SK-N-SH (cell line): ENCODE measurements around the gene RAB1B. TPM values are rescaled to one million over a fixed set of nuclear protein-coding genes. Genes with fewer than 3 reads are reported as not detected.

Source experiments
- CTCF ChIA-PET: fragments of 300-600, 350-600 bp; formaldehyde crosslinking; extraction: SDS; loops from one replicate; lab custom pipeline; 2021; lab: Yijun Ruan, JAX
- POLR2A ChIA-PET: fragments of 350-600 bp; sonication (Branson Sonifier 250); formaldehyde crosslinking; extraction: SDS; loops from one replicate; lab custom pipeline; 2020; ENCODE audit warnings: antibody characterized with exemption, inconsistent platforms; lab: Yijun Ruan, JAX
- DNase-seq: peaks from one replicate; pipeline ENCODE4 v3.0.0; 2012
- H2AFZ ChIP-seq: fragments of 200-600 bp; sonication (generic); 2 replicates; pipeline ENCODE4 v1.8.1; 2016; ENCODE audit warnings: antibody characterized with exemption, mild to moderate bottlenecking, low read depth
- H3F3A ChIP-seq: fragments of 200-600 bp; sonication (generic); replicated peaks from 2 replicates; pipeline ENCODE3; 2016; ENCODE audit warnings: antibody characterized with exemption, mild to moderate bottlenecking; ENCODE audit not compliant: insufficient read depth
- H3K27ac ChIP-seq, 2 experiments: fragments of 200-500 bp in 1 of 2; fragments of 200-600 bp in 1 of 2; sonication (Bioruptor generic) in 1 of 2; sonication (generic), shearing (Covaris generic) in 1 of 2; 2 replicates each; pipeline versions ENCODE4 v1.5.1 to v1.6.1; 2014 to 2016; ENCODE audit warnings: low read depth in 2 of 2, inconsistent platforms in 1 of 2, low read length in 1 of 2, mild to moderate bottlenecking in 1 of 2, mixed read lengths in 1 of 2
- H3K27me3 ChIP-seq: fragments of 200-600 bp; sonication (generic), shearing (Covaris generic); 2 replicates; pipeline ENCODE4 v1.6.1; 2016; ENCODE audit warnings: mixed run types; ENCODE audit not compliant: insufficient read depth
- H3K36me3 ChIP-seq, 2 experiments: fragments of 200-500 bp in 1 of 2; fragments of 200-600 bp in 1 of 2; sonication (Bioruptor generic) in 1 of 2; sonication (generic) in 1 of 2; replicated peaks in 1 of 2; 2 replicates each; pipeline versions ENCODE3 to v1.5.1; 2014 to 2016; ENCODE audit warnings: low read length in 1 of 2, mild to moderate bottlenecking in 1 of 2; ENCODE audit not compliant: insufficient read depth in 2 of 2, control insufficient read depth in 1 of 2
- H3K4me1 ChIP-seq, 2 experiments: fragments of 200-500 bp in 1 of 2; fragments of 200-600 bp in 1 of 2; sonication (Bioruptor generic) in 1 of 2; sonication (generic), shearing (Covaris generic) in 1 of 2; 2 replicates each; pipeline versions ENCODE4 v1.5.1 to v1.6.1; 2014 to 2016; ENCODE audit warnings: low read depth in 1 of 2, low read length in 1 of 2, mixed run types in 1 of 2; ENCODE audit not compliant: insufficient read depth in 2 of 2, control insufficient read depth in 1 of 2
- H3K4me2 ChIP-seq: fragments of 200-600 bp; sonication (generic), shearing (Covaris generic); 2 replicates; pipeline ENCODE4 v1.6.1; 2017; ENCODE audit warnings: mixed run types
- H3K4me3 ChIP-seq, 2 experiments: fragments of 200-500 bp in 1 of 2; fragments of 200-600 bp in 1 of 2; sonication (Bioruptor generic) in 1 of 2; sonication (generic), shearing (Covaris generic) in 1 of 2; 2 replicates each; pipeline versions ENCODE4 v1.5.1 to v1.8.1; 2014 to 2016; ENCODE audit warnings: low read depth in 2 of 2, inconsistent platforms in 1 of 2, low read length in 1 of 2, mild to moderate bottlenecking in 1 of 2, mixed read lengths in 1 of 2, moderate library complexity in 1 of 2
- H3K79me2 ChIP-seq: fragments of 200-600 bp; sonication (generic); 2 replicates; pipeline ENCODE4 v1.8.1; 2017; ENCODE audit warnings: mild to moderate bottlenecking; ENCODE audit not compliant: insufficient read depth
- H3K9ac ChIP-seq: fragments of 200-600 bp; sonication (generic); 2 replicates; pipeline ENCODE4 v1.6.1; 2017; ENCODE audit warnings: mixed run types
- H3K9me2 ChIP-seq: fragments of 200-600 bp; sonication (generic); 2 replicates; pipeline ENCODE4 v1.6.1; 2017; ENCODE audit warnings: mixed run types
- H3K9me3 ChIP-seq: fragments of 200-600 bp; sonication (generic); 2 replicates; pipeline ENCODE4 v1.6.1; 2017; ENCODE audit warnings: mixed run types, mild to moderate bottlenecking, moderate library complexity
- H4K20me1 ChIP-seq: fragments of 200-600 bp; sonication (generic); 2 replicates; pipeline ENCODE4 v1.6.1; 2017; ENCODE audit warnings: mild to moderate bottlenecking, mixed run types; ENCODE audit not compliant: insufficient read depth
- ELF1 ChIP-seq: IDR thresholded peaks from 2 replicates; pipeline ENCODE4 v1.4.0; 2012
- FOSL2 ChIP-seq: IDR thresholded peaks from 2 replicates; pipeline ENCODE4 v1.4.0; 2012; ENCODE audit warnings: low read depth, mild to moderate bottlenecking, moderate library complexity, borderline replicate concordance
- FOXJ3 ChIP-seq: sonication (generic); formaldehyde crosslinking; IDR thresholded peaks from 2 replicates; pipeline ENCODE4 v1.5.1; 2020; ENCODE audit warnings: mild to moderate bottlenecking, missing genetic modification reagents
- FOXM1 ChIP-seq: IDR thresholded peaks from 2 replicates; pipeline ENCODE4 v1.4.0; 2012; ENCODE audit warnings: low read depth, mild to moderate bottlenecking
- GABPA ChIP-seq: IDR thresholded peaks from 2 replicates; pipeline ENCODE4 v1.4.0; 2012; ENCODE audit warnings: low read depth, mild to moderate bottlenecking
- IRF3 ChIP-seq: fragments of 150-350 bp; IDR thresholded peaks from 2 replicates; pipeline ENCODE4 v1.6.1; 2016; ENCODE audit warnings: mild to moderate bottlenecking, low read depth, low read length
- JUND ChIP-seq: IDR thresholded peaks from 2 replicates; pipeline ENCODE4 v1.4.0; 2012
- MAX ChIP-seq: IDR thresholded peaks from 2 replicates; pipeline ENCODE4 v1.4.0; 2012; ENCODE audit warnings: low read depth
- MEF2A ChIP-seq: IDR thresholded peaks from 2 replicates; pipeline ENCODE4 v1.4.0; 2012; ENCODE audit warnings: low read depth, borderline replicate concordance
- MXI1 ChIP-seq: IDR thresholded peaks from 2 replicates; pipeline ENCODE4 v1.6.1; 2012; ENCODE audit warnings: mild to moderate bottlenecking, low read depth, low read length, improper control_type of control experiment
- NFIC ChIP-seq: IDR thresholded peaks from 2 replicates; pipeline ENCODE4 v1.4.0; 2012; ENCODE audit warnings: borderline replicate concordance
- NRF1 ChIP-seq: IDR thresholded peaks from 2 replicates; pipeline ENCODE4 v1.6.1; 2012; ENCODE audit warnings: low read depth, mild to moderate bottlenecking, low read length
- POLR2AphosphoS5 ChIP-seq: IDR thresholded peaks from 2 replicates; pipeline ENCODE4 v1.6.1; 2012; ENCODE audit warnings: low read depth, low read length
- REST ChIP-seq: IDR thresholded peaks from 2 replicates; pipeline ENCODE4 v1.6.1; 2012; ENCODE audit warnings: mild to moderate bottlenecking, low read depth, low read length, moderate library complexity
- RFX5 ChIP-seq: IDR thresholded peaks from 2 replicates; pipeline ENCODE4 v1.6.1; 2012; ENCODE audit warnings: mild to moderate bottlenecking, improper control_type of control experiment, low read length
- TAF1 ChIP-seq: IDR thresholded peaks from 2 replicates; pipeline ENCODE4 v1.6.1; 2012; ENCODE audit warnings: low read depth, mild to moderate bottlenecking, low read length, moderate library complexity, borderline replicate concordance
- USF1 ChIP-seq: IDR thresholded peaks from 2 replicates; pipeline ENCODE4 v1.4.0; 2012; ENCODE audit warnings: low read depth, borderline replicate concordance
- ZBTB33 ChIP-seq: IDR thresholded peaks from 2 replicates; pipeline ENCODE4 v1.4.0; 2012; ENCODE audit warnings: low read depth, borderline replicate concordance
- WGBS: methylation state at CpG from one replicate; pipeline ENCODE4 v1.1.6; 2017; ENCODE audit warnings: low lambda C conversion rate; 5-methylcytosine and 5-hydroxymethylcytosine counted together
- polyA plus RNA-seq, 3 experiments: library from polyadenylated mRNA; depleted of rRNA; stranded (reverse); fragments of >200 nt; gene quantifications; 2 replicates each; pipeline ENCODE4 v1.2.3, GENCODE V29; 2012

Gene RAB1B
- polyA plus RNA-seq, 1 of the 3 experiments (the other 2 are of a cell fraction), result 208 TPM

GRCh38 chr11:66225066-66225465 lies 43.4 kb upstream of the RAB1B start:
- 66% methylated on average over 2 of the region's 2 CpGs for WGBS

More at GRCh38 chr11:66225066-66225465, 43.4 kb upstream of the RAB1B start:
- POLR2A ChIA-PET, result interaction anchor here (1.0 kb wide), 1 partner anchor 11 kb away, joined by 3 read pairs; no protein-coding TSS in a partner anchor
- Histone ChIP-seq H3F3A (peaks cover 8% of the 10 kb centered on the region), H3K4me3 (no peak overlapping the region), H3K36me3 (peaks cover 39 to 40% of the 10 kb centered on the region in 2 experiments), H3K9me3 (no peaks in the 10 kb centered on the region), H3K9me2 (no peaks in the 10 kb centered on the region), H3K4me2 (no peak overlapping the region), H3K4me1 (peaks cover 0 to 6% of the 10 kb centered on the region in 2 experiments; a peak in 1 of 4 replicates), H3K9ac (no peak overlapping the region), H3K79me2 (no peaks in the 10 kb centered on the region), H2AFZ (no peak overlapping the region), H4K20me1 (0 out of 2 replicates have a peak, but pooled peaks cover 4% of the 10 kb centered on the region), H3K27ac (peak overlapping the region in 1 of 2 experiments; percentile 34; a peak in 1 of 4 replicates), H3K27me3 (no peaks in the 10 kb centered on the region)
- no peak for DNase-seq
- TF ChIP-seq MXI1 (no peak), NRF1 (no peak), GABPA (no peak), MAX (no peak), JUND (no peak), POLR2AphosphoS5 (no peak), TAF1 (no peak), FOXJ3 (CRISPR knock-in tag) (no peak), USF1 (no peak), ELF1 (no peak), FOSL2 (no peak), NFIC (no peak), MEF2A (no peak), ZBTB33 (no peak), REST (no peak), FOXM1 (no peak), RFX5 (no peak), IRF3 (no peak)
- CTCF ChIA-PET, result interaction anchor here (0.8 to 6.7 kb wide), 6 partner anchors 8 to 156 kb away, joined by 3 to 73 read pairs (median 6); partner anchors contain the start of genes CNIH2 and RAB1B
